ACHN (cell line): ENCODE data around the gene RNF186.

Experiments
- DNase-seq: peaks from one replicate; pipeline ENCODE4 v3.0.0-alpha.2; 2015
- in situ Hi-C: cut with HindIII; loops from 2 replicates; pipeline ENCODE4 v1.10.0; 2017; ENCODE audit warnings: low sequenced_read_pairs, low pct_ligation_motif_present, low pct_unique_long_range_greater_than_20kb

The RNF186 gene

GRCh38 chr1:19773485-19773884, 41.6 kb downstream of the RNF186 start:
- no peak for DNase-seq
- in situ Hi-C loops, result no loop called here

- in situ Hi-C loops, result no loop called here
- DNase-seq, result no peak
Observed at GRCh38 chr1:19772053-19772452, 43.0 kb downstream of the RNF186 start.

GRCh38 chr1:19771350-19771749, 43.7 kb downstream of the RNF186 start:
- no peak for DNase-seq
- in situ Hi-C loops, result no loop called here

GRCh38 chr1:19770436-19771190, 44.5 kb downstream of the RNF186 start:
- in situ Hi-C loops, result no loop called here
- DNase-seq, result no peak

- in situ Hi-C loops, result no loop called here
- DNase-seq, result no peak
Observed at GRCh38 chr1:19769211-19769932, 45.7 kb downstream of the RNF186 start.

GRCh38 chr1:19768353-19769210, 46.5 kb downstream of the RNF186 start:
- DNase-seq, result no peak
- in situ Hi-C loops, result no loop called here

- DNase-seq, result peak; percentile 92
- in situ Hi-C loops, result no loop called here
Observed at GRCh38 chr1:19765623-19766022, 49.5 kb downstream of the RNF186 start.

- in situ Hi-C loops, result no loop called here
- peak; percentile 26 for DNase-seq
Observed at GRCh38 chr1:19764848-19765247, 50.2 kb downstream of the RNF186 start.
